PC-9 (cell line): ENCODE measurements around the gene CREB3L1.

ENCODE experiments used
- CTCF ChIP-seq: fragments of 200-600 bp; sonication (generic); conservative IDR thresholded peaks from 2 replicates; pipeline ENCODE4 v1.6.1; 2017; ENCODE audit warnings: mixed run types, antibody characterized with exemption, mild to moderate bottlenecking, moderate library complexity
- EZH2 ChIP-seq: fragments of 200-600 bp; sonication (generic); IDR thresholded peaks from 2 replicates; pipeline ENCODE4 v1.8.0; 2017; ENCODE audit warnings: antibody characterized with exemption, low read depth

GRCh38 chr11:46238078-46238966, 39.1 kb upstream of the CREB3L1 start:
- TF ChIP-seq CTCF (no peak), EZH2 (no peak)
